ENCODE data around the gene FOXI3.

- TF ChIP-seq CREB1 (CRISPR knock-in tag; IDR thresholded peaks at IDR 0.05; ENCODE audit: low read depth) (no peak), ETS1 (IDR thresholded peaks at IDR 0.05) (no peak), EZH2phosphoT487 (IDR thresholded peaks at IDR 0.05; ENCODE audit: unreplicated experiment) (no peak)
- TF ChIP-seq, protein P1, sequence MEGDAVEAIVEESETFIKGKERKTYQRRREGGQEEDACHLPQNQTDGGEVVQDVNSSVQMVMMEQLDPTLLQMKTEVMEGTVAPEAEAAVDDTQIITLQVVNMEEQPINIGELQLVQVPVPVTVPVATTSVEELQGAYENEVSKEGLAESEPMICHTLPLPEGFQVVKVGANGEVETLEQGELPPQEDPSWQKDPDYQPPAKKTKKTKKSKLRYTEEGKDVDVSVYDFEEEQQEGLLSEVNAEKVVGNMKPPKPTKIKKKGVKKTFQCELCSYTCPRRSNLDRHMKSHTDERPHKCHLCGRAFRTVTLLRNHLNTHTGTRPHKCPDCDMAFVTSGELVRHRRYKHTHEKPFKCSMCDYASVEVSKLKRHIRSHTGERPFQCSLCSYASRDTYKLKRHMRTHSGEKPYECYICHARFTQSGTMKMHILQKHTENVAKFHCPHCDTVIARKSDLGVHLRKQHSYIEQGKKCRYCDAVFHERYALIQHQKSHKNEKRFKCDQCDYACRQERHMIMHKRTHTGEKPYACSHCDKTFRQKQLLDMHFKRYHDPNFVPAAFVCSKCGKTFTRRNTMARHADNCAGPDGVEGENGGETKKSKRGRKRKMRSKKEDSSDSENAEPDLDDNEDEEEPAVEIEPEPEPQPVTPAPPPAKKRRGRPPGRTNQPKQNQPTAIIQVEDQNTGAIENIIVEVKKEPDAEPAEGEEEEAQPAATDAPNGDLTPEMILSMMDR (conservative IDR thresholded peaks at IDR 0.05; ENCODE audit: low read depth in 2 of 2) = no peak
- TF ChIP-seq, protein P2, sequence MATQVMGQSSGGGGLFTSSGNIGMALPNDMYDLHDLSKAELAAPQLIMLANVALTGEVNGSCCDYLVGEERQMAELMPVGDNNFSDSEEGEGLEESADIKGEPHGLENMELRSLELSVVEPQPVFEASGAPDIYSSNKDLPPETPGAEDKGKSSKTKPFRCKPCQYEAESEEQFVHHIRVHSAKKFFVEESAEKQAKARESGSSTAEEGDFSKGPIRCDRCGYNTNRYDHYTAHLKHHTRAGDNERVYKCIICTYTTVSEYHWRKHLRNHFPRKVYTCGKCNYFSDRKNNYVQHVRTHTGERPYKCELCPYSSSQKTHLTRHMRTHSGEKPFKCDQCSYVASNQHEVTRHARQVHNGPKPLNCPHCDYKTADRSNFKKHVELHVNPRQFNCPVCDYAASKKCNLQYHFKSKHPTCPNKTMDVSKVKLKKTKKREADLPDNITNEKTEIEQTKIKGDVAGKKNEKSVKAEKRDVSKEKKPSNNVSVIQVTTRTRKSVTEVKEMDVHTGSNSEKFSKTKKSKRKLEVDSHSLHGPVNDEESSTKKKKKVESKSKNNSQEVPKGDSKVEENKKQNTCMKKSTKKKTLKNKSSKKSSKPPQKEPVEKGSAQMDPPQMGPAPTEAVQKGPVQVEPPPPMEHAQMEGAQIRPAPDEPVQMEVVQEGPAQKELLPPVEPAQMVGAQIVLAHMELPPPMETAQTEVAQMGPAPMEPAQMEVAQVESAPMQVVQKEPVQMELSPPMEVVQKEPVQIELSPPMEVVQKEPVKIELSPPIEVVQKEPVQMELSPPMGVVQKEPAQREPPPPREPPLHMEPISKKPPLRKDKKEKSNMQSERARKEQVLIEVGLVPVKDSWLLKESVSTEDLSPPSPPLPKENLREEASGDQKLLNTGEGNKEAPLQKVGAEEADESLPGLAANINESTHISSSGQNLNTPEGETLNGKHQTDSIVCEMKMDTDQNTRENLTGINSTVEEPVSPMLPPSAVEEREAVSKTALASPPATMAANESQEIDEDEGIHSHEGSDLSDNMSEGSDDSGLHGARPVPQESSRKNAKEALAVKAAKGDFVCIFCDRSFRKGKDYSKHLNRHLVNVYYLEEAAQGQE (IDR thresholded peaks at IDR 0.05; ENCODE audit: unreplicated experiment) = no peak
These were observed at the start of gene FOXI3 for GRCh38 chr2:88452565-88452905.

Measured in GM23338 (cell line).